ENCODE data around the gene IFNLR1.

DNA sequence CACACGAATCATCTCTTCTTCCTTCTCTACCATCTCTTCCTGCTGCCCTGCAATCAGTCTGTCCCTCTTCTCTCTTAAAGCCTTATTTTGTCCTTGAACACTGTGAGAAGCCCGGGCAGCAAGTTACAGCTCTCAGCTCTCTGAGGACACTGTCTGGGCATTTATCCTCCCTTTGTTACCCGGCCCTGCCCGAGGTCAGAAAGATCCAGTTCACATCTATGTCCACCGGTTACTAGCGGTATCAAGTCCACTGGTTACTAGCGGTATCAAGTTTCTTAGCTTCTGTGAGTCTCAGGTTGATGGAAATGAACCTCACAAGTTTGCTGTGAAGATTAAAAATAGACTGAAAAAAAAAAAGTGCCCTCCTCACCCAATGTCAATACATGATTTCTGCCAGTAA is 18.8 kb downstream of the IFNLR1 start:
- TF ChIP-seq EP300 (IDR thresholded peaks at IDR 0.05; ENCODE audit: borderline replicate concordance) (no peak), RAD21 (IDR thresholded peaks at IDR 0.05; ENCODE audit: low read depth) (no peak), YY1 (IDR thresholded peaks at IDR 0.05; ENCODE audit: low read depth) (no peak), NFIC (IDR thresholded peaks at IDR 0.05) (no peak), TAF1 (IDR thresholded peaks at IDR 0.05; ENCODE audit: low read depth) (no peak), TEAD4 (IDR thresholded peaks at IDR 0.05) (no peak), FOXM1 (IDR thresholded peaks at IDR 0.05; ENCODE audit: borderline replicate concordance, low read depth) (no peak), TCF12 (IDR thresholded peaks at IDR 0.05; ENCODE audit: low read depth) (no peak), EGR1 (IDR thresholded peaks at IDR 0.05) (no peak), ZBTB7A (IDR thresholded peaks at IDR 0.05; ENCODE audit: low read depth) (no peak)
- TF ChIP-seq, protein P1, sequence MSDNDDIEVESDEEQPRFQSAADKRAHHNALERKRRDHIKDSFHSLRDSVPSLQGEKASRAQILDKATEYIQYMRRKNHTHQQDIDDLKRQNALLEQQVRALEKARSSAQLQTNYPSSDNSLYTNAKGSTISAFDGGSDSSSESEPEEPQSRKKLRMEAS (IDR thresholded peaks at IDR 0.05): no peak
- TF ChIP-seq, protein P2, sequence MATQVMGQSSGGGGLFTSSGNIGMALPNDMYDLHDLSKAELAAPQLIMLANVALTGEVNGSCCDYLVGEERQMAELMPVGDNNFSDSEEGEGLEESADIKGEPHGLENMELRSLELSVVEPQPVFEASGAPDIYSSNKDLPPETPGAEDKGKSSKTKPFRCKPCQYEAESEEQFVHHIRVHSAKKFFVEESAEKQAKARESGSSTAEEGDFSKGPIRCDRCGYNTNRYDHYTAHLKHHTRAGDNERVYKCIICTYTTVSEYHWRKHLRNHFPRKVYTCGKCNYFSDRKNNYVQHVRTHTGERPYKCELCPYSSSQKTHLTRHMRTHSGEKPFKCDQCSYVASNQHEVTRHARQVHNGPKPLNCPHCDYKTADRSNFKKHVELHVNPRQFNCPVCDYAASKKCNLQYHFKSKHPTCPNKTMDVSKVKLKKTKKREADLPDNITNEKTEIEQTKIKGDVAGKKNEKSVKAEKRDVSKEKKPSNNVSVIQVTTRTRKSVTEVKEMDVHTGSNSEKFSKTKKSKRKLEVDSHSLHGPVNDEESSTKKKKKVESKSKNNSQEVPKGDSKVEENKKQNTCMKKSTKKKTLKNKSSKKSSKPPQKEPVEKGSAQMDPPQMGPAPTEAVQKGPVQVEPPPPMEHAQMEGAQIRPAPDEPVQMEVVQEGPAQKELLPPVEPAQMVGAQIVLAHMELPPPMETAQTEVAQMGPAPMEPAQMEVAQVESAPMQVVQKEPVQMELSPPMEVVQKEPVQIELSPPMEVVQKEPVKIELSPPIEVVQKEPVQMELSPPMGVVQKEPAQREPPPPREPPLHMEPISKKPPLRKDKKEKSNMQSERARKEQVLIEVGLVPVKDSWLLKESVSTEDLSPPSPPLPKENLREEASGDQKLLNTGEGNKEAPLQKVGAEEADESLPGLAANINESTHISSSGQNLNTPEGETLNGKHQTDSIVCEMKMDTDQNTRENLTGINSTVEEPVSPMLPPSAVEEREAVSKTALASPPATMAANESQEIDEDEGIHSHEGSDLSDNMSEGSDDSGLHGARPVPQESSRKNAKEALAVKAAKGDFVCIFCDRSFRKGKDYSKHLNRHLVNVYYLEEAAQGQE (IDR thresholded peaks at IDR 0.05; ENCODE audit: low read depth): no peak
